ENCODE data around the gene SDR39U1.
"Not testable (repeated sequence)": the region's sequence is repeated elsewhere in the genome, so short reads cannot be mapped to it uniquely, and the experiment has no call there.

SDR39U1 gene

GRCh38 chr14:24482699-24483303 lies 40.2 kb upstream of the SDR39U1 start:
- H3K36me3 ChIP-seq (ENCODE audit: control insufficient read depth in 2 of 2, insufficient read depth in 1 of 2, low read length in 2 of 2); H3K27ac ChIP-seq (ENCODE audit: extremely low read depth, low read depth, low read length); H3K4me1 ChIP-seq (ENCODE audit: control insufficient read depth, insufficient read depth, low read length); POLR2A ChIA-PET; H3K4me3 ChIP-seq (ENCODE audit: low read depth, low read length); H3K9me3 ChIP-seq (ENCODE audit: control insufficient read depth, insufficient read depth, low read depth, low read length): not testable (repeated sequence)
- 0 out of 2 replicates have a peak, but pooled peaks have one; percentile 25 for TF ChIP-seq ZNF121 (tag by site-specific recombination; IDR thresholded peaks at IDR 0.05)
- CTCF ChIA-PET = interaction anchor here (0.6 to 1.2 kb wide), 2 partner anchors 133 to 197 kb away, joined by 4 to 6 read pairs; no protein-coding TSS in a partner anchor

GRCh38 chr14:24481622-24482324 lies 39.2 kb upstream of the SDR39U1 start:
- no peaks in the 10 kb centered on the region for H3K36me3 ChIP-seq (ENCODE audit: control insufficient read depth in 2 of 2, insufficient read depth in 1 of 2, low read length in 2 of 2)
- TF ChIP-seq ZNF830 (tag by site-specific recombination; IDR thresholded peaks at IDR 0.05; ENCODE audit: low read depth) = no peak
- TF ChIP-seq ZBTB20 (tag by site-specific recombination; IDR thresholded peaks at IDR 0.05) = no peak
- TF ChIP-seq ZNF701 (tag by site-specific recombination; IDR thresholded peaks at IDR 0.05) = no peak
- 0 out of 2 replicates have a peak, but pooled peaks have one; percentile 31 for TF ChIP-seq ZNF2 (tag by site-specific recombination; IDR thresholded peaks at IDR 0.05)
- TF ChIP-seq ZNF654 (tag by site-specific recombination; IDR thresholded peaks at IDR 0.05; ENCODE audit: low read depth) = peak; percentile 36
- TF ChIP-seq KLF17 (tag by site-specific recombination; IDR thresholded peaks at IDR 0.05) = no peak
- no peaks in the 10 kb centered on the region for H3K4me1 ChIP-seq (ENCODE audit: control insufficient read depth, insufficient read depth, low read length)
- POLR2A ChIA-PET = no interaction called here
- CTCF ChIA-PET = interaction anchor here (0.6 to 1.1 kb wide), 9 partner anchors 9 to 255 kb away, joined by 3 to 6 read pairs (median 3); no protein-coding TSS in a partner anchor
- no peak overlapping the region for H3K27ac ChIP-seq (ENCODE audit: extremely low read depth, low read depth, low read length)
- no peak overlapping the region for H3K4me3 ChIP-seq (ENCODE audit: low read depth, low read length)
- no peaks in the 10 kb centered on the region for H3K9me3 ChIP-seq (ENCODE audit: control insufficient read depth, insufficient read depth, low read depth, low read length)

GRCh38 chr14:24479999-24480398 lies 37.4 kb upstream of the SDR39U1 start:
- CTCF ChIA-PET; H3K36me3 ChIP-seq (ENCODE audit: control insufficient read depth in 2 of 2, insufficient read depth in 1 of 2, low read length in 2 of 2); H3K4me3 ChIP-seq (ENCODE audit: low read depth, low read length); H3K9me3 ChIP-seq (ENCODE audit: control insufficient read depth, insufficient read depth, low read depth, low read length); H3K27ac ChIP-seq (ENCODE audit: extremely low read depth, low read depth, low read length); POLR2A ChIA-PET; H3K4me1 ChIP-seq (ENCODE audit: control insufficient read depth, insufficient read depth, low read length): not testable (repeated sequence)

- H3K36me3 ChIP-seq (ENCODE audit: control insufficient read depth in 2 of 2, insufficient read depth in 1 of 2, low read length in 2 of 2) = no peaks in the 10 kb centered on the region
- H3K27ac ChIP-seq (ENCODE audit: extremely low read depth, low read depth, low read length) = no peak overlapping the region
- ChIA-PET POLR2A (no interaction called here), CTCF (interaction anchor here (0.7 kb wide), 2 partner anchors 33 to 1007 kb away, joined by 4 read pairs; no protein-coding TSS in a partner anchor)
- no peaks in the 10 kb centered on the region for H3K4me1 ChIP-seq (ENCODE audit: control insufficient read depth, insufficient read depth, low read length)
- no peaks in the 10 kb centered on the region for H3K9me3 ChIP-seq (ENCODE audit: control insufficient read depth, insufficient read depth, low read depth, low read length)
- H3K4me3 ChIP-seq (ENCODE audit: low read depth, low read length) = no peak overlapping the region
- no peak for TF ChIP-seq ZNF292 (tag by site-specific recombination; IDR thresholded peaks at IDR 0.05; ENCODE audit: borderline replicate concordance, low read depth)
- TF ChIP-seq ZNF623 (tag by site-specific recombination; IDR thresholded peaks at IDR 0.05) = no peak
- no peak for TF ChIP-seq ZNF335 (tag by site-specific recombination; conservative IDR thresholded peaks at IDR 0.05)
- TF ChIP-seq ZSCAN18 (tag by site-specific recombination; IDR thresholded peaks at IDR 0.05) = no peak
- TF ChIP-seq ZNF645 (tag by site-specific recombination; IDR thresholded peaks at IDR 0.05) = no peak
- TF ChIP-seq BCL11B (tag by site-specific recombination; IDR thresholded peaks at IDR 0.05; ENCODE audit: low read depth) = no peak
- no peak for TF ChIP-seq ZNF132 (tag by site-specific recombination; IDR thresholded peaks at IDR 0.05; ENCODE audit: borderline replicate concordance)
- TF ChIP-seq ZNF302 (tag by site-specific recombination; IDR thresholded peaks at IDR 0.05; ENCODE audit: low read depth) = no peak
- no peak for TF ChIP-seq ZNF274 (IDR thresholded peaks at IDR 0.05; ENCODE audit: low read length)
- no peak for TF ChIP-seq ZNF274 (tag by site-specific recombination; IDR thresholded peaks at IDR 0.05; ENCODE audit: borderline replicate concordance)
- no peak for TF ChIP-seq ZNF792 (tag by site-specific recombination; IDR thresholded peaks at IDR 0.05)
- no peak for TF ChIP-seq ZNF354C (tag by site-specific recombination; IDR thresholded peaks at IDR 0.05; ENCODE audit: borderline replicate concordance, low read depth)
- no peak for TF ChIP-seq ZNF398 (tag by site-specific recombination; IDR thresholded peaks at IDR 0.05)
- no peak for TF ChIP-seq TRIM28 (IDR thresholded peaks at IDR 0.05; ENCODE audit: borderline replicate concordance, low read length)
- no peak for TF ChIP-seq KLF7 (tag by site-specific recombination; IDR thresholded peaks at IDR 0.05; ENCODE audit: borderline replicate concordance)
These were observed 32.7 kb upstream of the SDR39U1 start for GRCh38 chr14:24475261-24475660.
